ENCODE measurements around the gene AK5. TPM values are rescaled to one million over a fixed set of nuclear protein-coding genes. Genes with fewer than 3 reads are reported as not detected.
A peak's percentile ranks its signal among the peaks of the same experiment; 100 is the strongest.

Gene AK5
- polyA plus RNA-seq, 3 donors = 0.34 to 0.72 (median 0.48) TPM

DNA sequence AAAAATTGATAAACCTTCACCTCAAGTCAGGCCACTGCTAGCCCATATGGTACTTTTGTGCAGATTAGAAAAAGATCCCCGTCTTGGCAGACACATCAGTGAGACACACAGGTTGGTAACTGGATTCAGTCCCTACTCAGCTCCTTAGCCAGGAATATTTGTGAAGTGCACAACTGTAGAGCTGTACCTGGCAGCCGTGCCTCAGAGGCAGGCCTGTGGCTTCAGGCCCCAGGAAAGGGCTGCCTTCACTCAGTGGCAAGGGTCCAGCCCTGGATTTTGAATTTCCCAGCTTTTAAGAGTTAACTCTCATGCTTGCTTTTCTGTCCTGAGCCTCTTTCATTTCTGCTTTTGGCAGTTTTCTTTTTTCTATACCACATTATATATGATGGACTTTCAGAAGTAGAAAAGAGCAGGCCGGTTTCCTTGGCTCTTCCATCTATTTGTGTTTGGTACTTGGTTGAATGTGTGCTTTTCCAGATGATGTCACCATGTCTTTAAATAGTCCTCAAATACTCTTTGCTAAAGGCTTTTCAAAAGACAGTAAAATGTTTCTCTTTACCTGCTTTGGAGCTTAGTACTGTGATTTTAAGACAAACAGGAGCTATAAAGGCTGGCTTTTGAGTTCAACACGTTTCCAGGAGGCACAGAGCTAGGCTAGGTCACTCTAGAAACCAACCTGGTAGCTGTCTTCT, 186.6 kb downstream of the AK5 start:
- TF ChIP-seq, protein P1, sequence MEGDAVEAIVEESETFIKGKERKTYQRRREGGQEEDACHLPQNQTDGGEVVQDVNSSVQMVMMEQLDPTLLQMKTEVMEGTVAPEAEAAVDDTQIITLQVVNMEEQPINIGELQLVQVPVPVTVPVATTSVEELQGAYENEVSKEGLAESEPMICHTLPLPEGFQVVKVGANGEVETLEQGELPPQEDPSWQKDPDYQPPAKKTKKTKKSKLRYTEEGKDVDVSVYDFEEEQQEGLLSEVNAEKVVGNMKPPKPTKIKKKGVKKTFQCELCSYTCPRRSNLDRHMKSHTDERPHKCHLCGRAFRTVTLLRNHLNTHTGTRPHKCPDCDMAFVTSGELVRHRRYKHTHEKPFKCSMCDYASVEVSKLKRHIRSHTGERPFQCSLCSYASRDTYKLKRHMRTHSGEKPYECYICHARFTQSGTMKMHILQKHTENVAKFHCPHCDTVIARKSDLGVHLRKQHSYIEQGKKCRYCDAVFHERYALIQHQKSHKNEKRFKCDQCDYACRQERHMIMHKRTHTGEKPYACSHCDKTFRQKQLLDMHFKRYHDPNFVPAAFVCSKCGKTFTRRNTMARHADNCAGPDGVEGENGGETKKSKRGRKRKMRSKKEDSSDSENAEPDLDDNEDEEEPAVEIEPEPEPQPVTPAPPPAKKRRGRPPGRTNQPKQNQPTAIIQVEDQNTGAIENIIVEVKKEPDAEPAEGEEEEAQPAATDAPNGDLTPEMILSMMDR (IDR thresholded peaks at IDR 0.05) = no peak
- Histone ChIP-seq H3K27ac (ENCODE audit: low read depth in 1 of 2, low read length in 2 of 2) (no peak overlapping the region), H3K79me2 (ENCODE audit: insufficient read depth, low read length) (no peaks in the 10 kb centered on the region), H3K4me3 (replicated peaks in 1 of 3; ENCODE audit: low read depth in 2 of 3, low read length in 3 of 3) (no peak overlapping the region), H3K9ac (ENCODE audit: insufficient read depth, low read length, poor library complexity, severe bottlenecking) (no peak overlapping the region), H3K9me3 (replicated peaks in 1 of 2; ENCODE audit: control insufficient read depth in 1 of 2, insufficient read depth in 1 of 2, low read length in 2 of 2) (no peaks in the 10 kb centered on the region), H3K36me3 (replicated peaks in 1 of 2; ENCODE audit: control insufficient read depth in 1 of 2, insufficient read depth in 2 of 2, low read length in 2 of 2) (no peaks in the 10 kb centered on the region), H2AFZ (ENCODE audit: insufficient read depth, low read depth, low read length, poor library complexity, severe bottlenecking) (peak overlapping the region; percentile 4), H3K4me2 (replicated peaks; ENCODE audit: extremely low read depth, low read length, poor library complexity, severe bottlenecking) (no peak overlapping the region), H4K20me1 (ENCODE audit: insufficient read depth, low read length) (no peaks in the 10 kb centered on the region), H3K27me3 (ENCODE audit: control insufficient read depth in 2 of 2, insufficient read depth in 2 of 2, low read length in 2 of 2) (no peaks in the 10 kb centered on the region), H3K4me1 (ENCODE audit: control insufficient read depth in 1 of 2, insufficient read depth in 2 of 2, low read length in 2 of 2) (peaks cover 20 to 33% of the 10 kb centered on the region in 2 donors)
- Mint-ChIP-seq H3K9me3 (peaks cover 0 to 8% (median 4%) of the 10 kb centered on the region in 7 donors), H3K27ac (peak overlapping the region in 1 of 7 donors; percentile 8), H3K4me1 (peaks cover 40% of the 10 kb centered on the region), H3K4me3 (no peak overlapping the region), H3K27me3 (ENCODE audit: low read depth in 3 of 3) (peaks cover 0 to 4% (median 0%) of the 10 kb centered on the region in 3 donors), H3K36me3 (no peaks in the 10 kb centered on the region)
- intact Hi-C loops (cut with micrococcal nuclease) = no loop called here
- WGBS (ENCODE audit: insufficient coverage) = 83% methylated on average over 3 of the region's 4 CpGs
- DNase-seq = no peak

DNA sequence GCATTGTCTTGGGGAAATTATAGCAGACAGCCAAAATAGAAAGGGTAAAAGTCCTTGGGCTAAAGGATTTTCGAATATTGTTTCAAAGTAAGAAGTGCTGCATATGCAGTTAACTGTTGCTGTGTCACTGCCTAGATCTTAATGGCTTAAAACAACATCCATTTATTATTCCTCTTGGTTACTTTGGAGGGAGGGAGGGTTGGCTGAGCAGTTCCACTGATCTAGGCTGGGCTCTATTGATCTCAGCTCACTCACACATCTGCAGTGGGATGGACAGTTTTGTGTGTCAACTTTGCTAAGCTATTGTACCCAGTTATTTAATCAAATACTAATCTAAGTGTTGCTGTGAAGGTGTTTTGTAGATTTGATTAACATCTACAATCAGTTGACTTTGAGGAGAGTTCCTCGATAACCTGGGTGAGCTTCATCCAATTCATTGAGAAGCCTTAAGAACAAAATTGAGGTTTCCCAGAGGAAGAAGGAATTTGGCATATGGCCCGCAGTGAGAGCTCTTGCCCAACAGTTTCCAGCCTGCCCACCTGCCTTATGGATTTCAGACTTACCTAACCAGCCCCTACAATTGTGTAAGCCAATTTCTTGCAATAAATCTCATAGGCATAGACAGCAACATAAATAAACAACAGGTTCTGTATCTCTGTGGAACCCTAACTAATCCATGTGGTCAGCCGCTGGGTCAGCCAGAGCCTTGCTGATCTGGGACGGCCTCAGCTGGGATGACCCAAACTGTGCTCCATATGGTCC, 187.3 kb downstream of the AK5 start:
- no peaks in the 10 kb centered on the region for H4K20me1 ChIP-seq (ENCODE audit: insufficient read depth, low read length)
- 69% methylated on average over 4 of the region's 5 CpGs for WGBS (ENCODE audit: insufficient coverage)

More for the DNA sequence above, 187.3 kb downstream of the AK5 start:
- H3K27me3 Mint-ChIP-seq (ENCODE audit: low read depth in 3 of 3) = peaks cover 0 to 4% (median 0%) of the 10 kb centered on the region in 3 donors
- no peak overlapping the region for H3K4me2 ChIP-seq (replicated peaks; ENCODE audit: extremely low read depth, low read length, poor library complexity, severe bottlenecking)
- H3K36me3 ChIP-seq (replicated peaks in 1 of 2; ENCODE audit: control insufficient read depth in 1 of 2, insufficient read depth in 2 of 2, low read length in 2 of 2) = no peaks in the 10 kb centered on the region
- TF ChIP-seq, protein P1 (IDR thresholded peaks at IDR 0.05) = no peak
- peaks cover 20 to 30% of the 10 kb centered on the region in 2 donors for H3K4me1 ChIP-seq (ENCODE audit: control insufficient read depth in 1 of 2, insufficient read depth in 2 of 2, low read length in 2 of 2)
- intact Hi-C loops (cut with micrococcal nuclease) = no loop called here
- H3K36me3 Mint-ChIP-seq = no peaks in the 10 kb centered on the region
- no peak for DNase-seq
- H3K4me3 Mint-ChIP-seq = no peak overlapping the region
- peak overlapping the region; percentile 4 for H2AFZ ChIP-seq (ENCODE audit: insufficient read depth, low read depth, low read length, poor library complexity, severe bottlenecking)
- H3K9me3 ChIP-seq (replicated peaks in 1 of 2; ENCODE audit: control insufficient read depth in 1 of 2, insufficient read depth in 1 of 2, low read length in 2 of 2) = no peaks in the 10 kb centered on the region
- no peak overlapping the region for H3K9ac ChIP-seq (ENCODE audit: insufficient read depth, low read length, poor library complexity, severe bottlenecking)
- H3K4me1 Mint-ChIP-seq = peaks cover 39% of the 10 kb centered on the region
- no peaks in the 10 kb centered on the region for H3K27me3 ChIP-seq (ENCODE audit: control insufficient read depth in 2 of 2, insufficient read depth in 2 of 2, low read length in 2 of 2)
- no peak overlapping the region for H3K27ac Mint-ChIP-seq
- no peak overlapping the region for H3K4me3 ChIP-seq (replicated peaks in 1 of 3; ENCODE audit: low read depth in 2 of 3, low read length in 3 of 3)
- no peak overlapping the region for H3K27ac ChIP-seq (ENCODE audit: low read depth in 1 of 2, low read length in 2 of 2)
- H3K79me2 ChIP-seq (ENCODE audit: insufficient read depth, low read length) = no peaks in the 10 kb centered on the region
- peaks cover 0 to 5% (median 3%) of the 10 kb centered on the region in 7 donors for H3K9me3 Mint-ChIP-seq
